Suprapubic skin (tissue), 3 donors: ENCODE measurements around the gene MYO18B.

ENCODE experiments used
- CTCF ChIP-seq, 2 donors: fragments of 200-600 bp in 1 of 2; fragments of 450-650 bp in 1 of 2; sonication (generic) in 1 of 2; IDR thresholded peaks; one replicate each; pipeline ENCODE4 v1.5.1; 2016 to 2019; ENCODE audit warnings: antibody characterized with exemption in 2 of 2, mild to moderate bottlenecking in 1 of 2, moderate library complexity in 1 of 2
- EP300 ChIP-seq: sonication (generic); formaldehyde crosslinking; IDR thresholded peaks from one replicate; pipeline ENCODE4 v1.6.1; 2017; ENCODE audit warnings: antibody characterized with exemption

- TF ChIP-seq CTCF (IDR thresholded peaks at IDR 0.05) (no peak), EP300 (no peak)
Observed at GRCh38 chr22:25765801-25766200, 23.8 kb downstream of the MYO18B start.
